IMR-90 (cell line): ENCODE measurements around the gene ABCC10. TPM values are rescaled to one million over a fixed set of nuclear protein-coding genes. Genes with fewer than 3 reads are reported as not detected.

Experiments used
- BHLHE40 ChIP-seq: fragments of 150-350 bp; IDR thresholded peaks from 2 replicates; pipeline ENCODE4 v1.6.1; 2016; ENCODE audit warnings: mild to moderate bottlenecking, low read depth, low read length
- microRNA-seq, 2 experiments: library from miRNA; stranded (forward) in 1 of 2; unstranded in 1 of 2; fragments of 10-50 nt in 1 of 2; fragments of <30 nt in 1 of 2; gene quantifications in 1 of 2; microRNA quantifications in 1 of 2; one replicate each; pipeline versions ENCODE3 to v1.1.0; 2013 to 2020; ENCODE audit not compliant: insufficient read depth in 1 of 2, insufficient read length in 1 of 2, unreplicated experiment in 1 of 2
- polyA plus RNA-seq, 3 experiments: library from polyadenylated mRNA; depleted of rRNA; stranded (reverse); fragments of >200 nt; gene quantifications; 2 replicates each; pipeline ENCODE4 v1.2.3, GENCODE V29; 2012; ENCODE audit warnings: low replicate concordance in 1 of 3
- small RNA-seq, 5 experiments: library from RNA; depleted of rRNA; stranded (forward); fragments of <200 nt; gene quantifications; one replicate each; pipeline ENCODE3, GENCODE V24; 2012
- total RNA-seq: library from RNA; depleted of rRNA; stranded (reverse); fragments of >200 nt; gene quantifications from 2 replicates; pipeline ENCODE4 v1.2.3, GENCODE V29; 2012; rRNA removed

The ABCC10 gene
- total and polyA plus RNA-seq, 2 of the 4 experiments (the other 2 are of a cell fraction) = 7.0 to 26.3 TPM

DNA sequence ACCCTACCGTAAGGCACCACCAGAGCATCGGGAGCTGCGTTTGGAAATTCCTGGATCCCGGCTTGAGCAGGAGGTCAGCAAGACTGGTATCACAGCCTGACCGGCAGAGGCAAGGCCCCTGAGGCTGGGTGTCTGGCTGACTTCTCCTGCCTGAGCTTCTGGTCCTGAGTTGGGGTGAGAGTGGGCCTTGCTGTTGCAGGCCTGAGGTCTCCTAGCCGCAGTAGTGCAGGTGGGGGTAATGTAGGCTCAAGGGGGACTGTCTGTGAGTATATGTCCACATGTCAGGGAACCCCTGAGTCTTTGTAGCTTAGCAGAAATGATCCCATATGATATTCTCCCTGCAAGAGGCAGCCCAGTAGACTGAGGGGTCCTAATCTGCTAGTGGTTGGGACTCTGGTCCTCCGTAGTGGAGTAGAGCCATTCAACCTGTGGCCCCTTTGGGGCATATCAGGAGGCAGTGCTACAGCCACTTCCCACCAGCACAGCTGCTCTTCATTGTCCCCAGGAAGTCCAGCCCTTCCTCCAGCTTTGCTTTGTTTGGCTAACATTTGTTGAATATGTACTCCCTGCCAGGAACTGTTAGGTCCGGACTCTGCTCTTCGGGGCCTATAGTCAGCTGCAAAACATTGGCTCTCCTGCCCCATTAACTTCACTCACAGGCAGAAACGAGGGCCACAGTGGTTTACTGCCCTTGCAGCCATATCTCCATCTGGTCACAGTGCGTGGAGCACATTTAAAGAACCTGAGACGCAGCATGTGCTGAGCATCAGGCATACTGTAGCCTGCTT, 71.9 kb downstream of the ABCC10 start (continued):
- TF ChIP-seq BHLHE40 = no peak

Small RNA genes within 50 kb of the gene (microRNA-seq; reads per million reads assigned to microRNA genes)
- gene MIR6780B (ENCODE audit: insufficient read depth in 1 of 2, insufficient read length in 1 of 2, unreplicated experiment in 1 of 2) = 0 to 1.1 reads per million in 2 experiments
- not detected for gene RNU6-1113P (ENCODE audit: insufficient read depth, insufficient read length)

Small RNA genes within 50 kb of the gene (small RNA-seq; reads per million reads assigned to genes)
- gene MIR6780B (0 reads per million in 5 experiments), gene RNU6-1113P (0 reads per million in 5 experiments)

Other genes starting within 250 kb of the ABCC10 start
- 6.1 and 7.7 TPM in 2 replicates for gene CUL9, start 245.3 kb upstream of the ABCC10 start, total RNA-seq
- gene CUL9, start 245.3 kb upstream of the ABCC10 start, polyA plus RNA-seq (2012; rRNA removed) = 19.1 and 19.5 TPM in 2 replicates
- 19.0 and 22.8 TPM in 2 replicates for gene DNPH1, start 198.1 kb upstream of the ABCC10 start, total RNA-seq
- 47.8 and 58.0 TPM in 2 replicates for gene DNPH1, start 198.1 kb upstream of the ABCC10 start, polyA plus RNA-seq (2012; rRNA removed)
- under 0.01 TPM in 1 of 2 replicates, not detected in the other for gene TTBK1, start 184.1 kb upstream of the ABCC10 start, total RNA-seq
- 0.01 and 0.02 TPM in 2 replicates for gene TTBK1, start 184.1 kb upstream of the ABCC10 start, polyA plus RNA-seq (2012; rRNA removed)
- gene SLC22A7, start 129.3 kb upstream of the ABCC10 start, total RNA-seq = not detected in 2 replicates
- not detected in 2 replicates for gene SLC22A7, start 129.3 kb upstream of the ABCC10 start, polyA plus RNA-seq (2012; rRNA removed)
- not detected in 2 replicates for gene CRIP3, start 118.7 kb upstream of the ABCC10 start, total RNA-seq
- not detected in 2 replicates for gene CRIP3, start 118.7 kb upstream of the ABCC10 start, polyA plus RNA-seq (2012; rRNA removed)
- 5.6 and 5.7 TPM in 2 replicates for gene ZNF318, start 57.9 kb upstream of the ABCC10 start, total RNA-seq
- 6.6 and 6.7 TPM in 2 replicates for gene ZNF318, start 57.9 kb upstream of the ABCC10 start, polyA plus RNA-seq (2012; rRNA removed)
- 0.90 and 1.1 TPM in 2 replicates for gene DLK2, start 28.0 kb downstream of the ABCC10 start, total RNA-seq
- 2.8 and 3.0 TPM in 2 replicates for gene DLK2, start 28.0 kb downstream of the ABCC10 start, polyA plus RNA-seq (2012; rRNA removed)
- 12.2 and 12.5 TPM in 2 replicates for gene TJAP1, start 50.0 kb downstream of the ABCC10 start, total RNA-seq
- gene TJAP1, start 50.0 kb downstream of the ABCC10 start, polyA plus RNA-seq (2012; rRNA removed) = 34.2 and 35.8 TPM in 2 replicates
- under 0.01 TPM in 2 replicates for gene LRRC73, start 82.8 kb downstream of the ABCC10 start, total RNA-seq
- 0.23 and 0.31 TPM in 2 replicates for gene LRRC73, start 82.8 kb downstream of the ABCC10 start, polyA plus RNA-seq (2012; rRNA removed)
- gene YIPF3, start 89.4 kb downstream of the ABCC10 start, total RNA-seq = 114 and 120 TPM in 2 replicates
- gene YIPF3, start 89.4 kb downstream of the ABCC10 start, polyA plus RNA-seq (2012; rRNA removed) = 193 and 207 TPM in 2 replicates
- gene POLR1C, start 89.5 kb downstream of the ABCC10 start, total RNA-seq = 69.4 and 72.6 TPM in 2 replicates
- 46.1 and 48.4 TPM in 2 replicates for gene POLR1C, start 89.5 kb downstream of the ABCC10 start, polyA plus RNA-seq (2012; rRNA removed)
- 30.0 and 30.1 TPM in 2 replicates for gene XPO5, start 148.5 kb downstream of the ABCC10 start, total RNA-seq
- gene XPO5, start 148.5 kb downstream of the ABCC10 start, polyA plus RNA-seq (2012; rRNA removed) = 27.3 and 29.0 TPM in 2 replicates
- gene POLH, start 148.6 kb downstream of the ABCC10 start, total RNA-seq = 25.8 and 26.0 TPM in 2 replicates
- gene POLH, start 148.6 kb downstream of the ABCC10 start, polyA plus RNA-seq (2012; rRNA removed) = 13.1 and 13.3 TPM in 2 replicates
- 34.2 and 38.4 TPM in 2 replicates for gene GTPBP2, start 201.7 kb downstream of the ABCC10 start, total RNA-seq
- 79.7 and 86.6 TPM in 2 replicates for gene GTPBP2, start 201.7 kb downstream of the ABCC10 start, polyA plus RNA-seq (2012; rRNA removed)
- 28.1 and 31.1 TPM in 2 replicates for gene MAD2L1BP, start 208.3 kb downstream of the ABCC10 start, total RNA-seq
- gene MAD2L1BP, start 208.3 kb downstream of the ABCC10 start, polyA plus RNA-seq (2012; rRNA removed) = 40.4 and 50.2 TPM in 2 replicates
- gene RSPH9, start 217.5 kb downstream of the ABCC10 start, total RNA-seq = under 0.01 and 0.18 TPM in 2 replicates
- 0.21 and 0.24 TPM in 2 replicates for gene RSPH9, start 217.5 kb downstream of the ABCC10 start, polyA plus RNA-seq (2012; rRNA removed)